Measurements from ENCODE around the gene RGS17. TPM values are rescaled to one million over a fixed set of nuclear protein-coding genes. Genes with fewer than 3 reads are reported as not detected.
"Not testable (repeated sequence)": the region's sequence is repeated elsewhere in the genome, so short reads cannot be mapped to it uniquely, and the experiment has no call there.

Gene RGS17
- polyA plus RNA-seq, 1 donor, result 2.4 TPM

DNA sequence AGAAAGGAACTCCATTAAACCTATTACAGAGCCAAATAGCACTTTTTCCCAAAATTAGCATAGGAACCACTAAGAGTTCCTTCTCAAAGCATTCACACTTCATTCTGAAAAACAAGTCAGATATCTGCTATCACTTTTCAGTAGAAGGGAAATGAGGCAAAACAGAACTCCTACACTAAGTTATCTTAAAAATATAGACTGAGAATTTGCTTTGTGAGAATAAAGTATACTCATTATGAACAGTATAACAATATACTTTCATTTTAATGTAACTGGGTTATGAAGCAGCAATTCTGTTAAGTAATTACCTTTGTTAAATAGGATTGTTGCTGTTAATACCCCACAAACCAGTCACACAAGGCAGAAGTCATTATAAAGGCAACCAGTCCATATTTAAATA lies 137.2 kb downstream of the RGS17 start:
- H3K36me3 ChIP-seq (ENCODE audit: control insufficient read depth, insufficient read depth, low read length), result peaks cover 34% of the 10 kb centered on the region

GRCh38 chr6:152993431-152993830 lies 137.7 kb downstream of the RGS17 start:
- Histone ChIP-seq H3K27ac (ENCODE audit: low read length) (no peak overlapping the region), H3K9me3 (ENCODE audit: control insufficient read depth, low read depth, low read length) (no peaks in the 10 kb centered on the region), H3K4me1 (ENCODE audit: control insufficient read depth, insufficient read depth, low read length) (no peaks in the 10 kb centered on the region), H3K27me3 (ENCODE audit: control insufficient read depth, insufficient read depth, low read length) (no peaks in the 10 kb centered on the region), H3K4me3 (ENCODE audit: low read length) (no peak overlapping the region), H3K36me3 (ENCODE audit: control insufficient read depth, insufficient read depth, low read length) (peaks cover 34% of the 10 kb centered on the region)
- DNase-seq, result no peak

More for the DNA sequence above, 137.2 kb downstream of the RGS17 start:
- Histone ChIP-seq H3K27me3 (ENCODE audit: control insufficient read depth, insufficient read depth, low read length) (no peaks in the 10 kb centered on the region), H3K9me3 (ENCODE audit: control insufficient read depth, low read depth, low read length) (no peaks in the 10 kb centered on the region), H3K4me1 (ENCODE audit: control insufficient read depth, insufficient read depth, low read length) (no peaks in the 10 kb centered on the region), H3K4me3 (ENCODE audit: low read length) (no peak overlapping the region), H3K27ac (ENCODE audit: low read length) (no peak overlapping the region)
- DNase-seq, result no peak

GRCh38 chr6:152986978-152987377 lies 144.1 kb downstream of the RGS17 start:
- no peaks in the 10 kb centered on the region for H3K27me3 ChIP-seq (ENCODE audit: control insufficient read depth, insufficient read depth, low read length)
- no peak for DNase-seq
- peaks cover 8% of the 10 kb centered on the region for H3K36me3 ChIP-seq (ENCODE audit: control insufficient read depth, insufficient read depth, low read length)
- no peaks in the 10 kb centered on the region for H3K9me3 ChIP-seq (ENCODE audit: control insufficient read depth, low read depth, low read length)
- H3K27ac ChIP-seq (ENCODE audit: low read length), result no peak overlapping the region
- H3K4me3 ChIP-seq (ENCODE audit: low read length), result no peak overlapping the region
- 80% methylated on average over 1 of the region's 2 CpGs for WGBS (ENCODE audit: insufficient coverage, low lambda C conversion rate)
- H3K4me1 ChIP-seq (ENCODE audit: control insufficient read depth, insufficient read depth, low read length), result peaks cover 5% of the 10 kb centered on the region

- not testable (repeated sequence) for H3K9me3 ChIP-seq (ENCODE audit: control insufficient read depth, low read depth, low read length); H3K27me3 ChIP-seq (ENCODE audit: control insufficient read depth, insufficient read depth, low read length); H3K36me3 ChIP-seq (ENCODE audit: control insufficient read depth, insufficient read depth, low read length); H3K27ac ChIP-seq (ENCODE audit: low read length); H3K4me1 ChIP-seq (ENCODE audit: control insufficient read depth, insufficient read depth, low read length); H3K4me3 ChIP-seq (ENCODE audit: low read length); DNase-seq
- WGBS (ENCODE audit: insufficient coverage, low lambda C conversion rate), result no CpG with 5 or more reads among the region's 11 CpGs
Observed at GRCh38 chr6:152985300-152985699, 145.8 kb downstream of the RGS17 start.

DNA sequence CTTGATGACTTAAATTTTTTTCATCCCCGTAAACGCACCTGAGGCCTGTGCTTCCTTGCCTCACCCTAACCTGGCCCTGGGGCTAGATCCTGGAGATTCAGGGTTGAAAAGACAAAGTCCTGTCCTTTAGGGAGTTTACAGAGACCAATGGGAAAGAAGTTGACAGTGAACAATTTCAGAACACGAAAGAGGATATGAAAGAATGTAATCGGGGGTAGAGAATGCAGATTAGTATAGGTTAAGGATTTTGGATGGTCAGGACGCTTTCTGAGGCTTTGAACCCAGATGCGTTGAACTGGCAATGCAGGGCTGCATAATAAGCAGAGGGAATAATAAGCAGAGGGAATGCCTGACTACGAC lies 146.6 kb downstream of the RGS17 start:
- H3K27ac ChIP-seq (ENCODE audit: low read length), result peak overlapping the region; percentile 94
- no CpG with 5 or more reads among the region's 7 CpGs for WGBS (ENCODE audit: insufficient coverage, low lambda C conversion rate)
- DNase-seq, result no peak
- H3K9me3 ChIP-seq (ENCODE audit: control insufficient read depth, low read depth, low read length), result no peaks in the 10 kb centered on the region
- H3K27me3 ChIP-seq (ENCODE audit: control insufficient read depth, insufficient read depth, low read length), result no peaks in the 10 kb centered on the region
- H3K36me3 ChIP-seq (ENCODE audit: control insufficient read depth, insufficient read depth, low read length), result no peaks in the 10 kb centered on the region
- peak overlapping the region; percentile 65 for H3K4me3 ChIP-seq (ENCODE audit: low read length)
- H3K4me1 ChIP-seq (ENCODE audit: control insufficient read depth, insufficient read depth, low read length), result peaks cover 5% of the 10 kb centered on the region

DNA sequence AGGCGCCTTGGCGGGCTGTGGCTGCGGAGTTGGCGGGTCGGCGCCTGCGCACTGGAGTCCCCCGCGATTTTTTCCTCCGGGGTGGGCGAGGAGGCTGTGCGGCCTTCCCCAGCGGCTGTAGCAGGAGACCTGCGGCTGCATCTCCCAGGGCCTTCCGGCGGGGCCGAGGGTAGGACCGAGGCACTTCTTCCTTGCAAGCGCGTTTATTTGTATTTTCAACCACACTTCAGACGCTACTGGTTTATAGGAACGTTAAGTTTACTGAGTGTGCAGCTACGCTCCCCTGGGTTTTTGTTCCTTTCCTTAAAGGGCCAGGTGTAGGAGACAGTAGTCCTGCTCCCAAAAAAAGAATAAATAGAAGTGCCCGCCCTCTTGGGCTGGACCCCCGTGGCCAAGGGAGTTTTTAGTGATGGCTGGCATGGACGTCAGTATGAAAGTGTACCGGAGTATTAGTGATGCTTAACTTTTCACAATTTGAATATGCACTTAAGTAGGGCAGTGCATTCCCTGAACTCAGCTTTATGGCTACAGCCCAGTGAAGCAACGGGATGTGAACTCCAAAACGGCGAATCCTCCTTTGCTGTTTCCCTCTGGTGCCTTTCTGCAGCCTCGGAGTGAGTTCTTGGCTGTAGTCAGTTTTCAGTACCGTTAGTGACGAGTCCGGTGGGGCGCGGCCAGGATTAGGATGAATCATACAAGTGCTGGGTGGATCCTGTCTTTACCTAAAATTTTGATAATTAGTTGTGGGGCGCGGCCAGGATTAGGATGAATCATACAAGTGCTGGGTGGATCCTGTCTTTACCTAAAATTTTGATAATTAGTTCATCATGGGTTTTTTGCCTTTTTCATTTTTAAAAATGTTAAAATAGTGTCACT lies 147.2 kb downstream of the RGS17 start:
- peaks cover 5% of the 10 kb centered on the region for H3K4me1 ChIP-seq (ENCODE audit: control insufficient read depth, insufficient read depth, low read length)
- H3K9me3 ChIP-seq (ENCODE audit: control insufficient read depth, low read depth, low read length), result no peaks in the 10 kb centered on the region
- peak overlapping the region; percentile 94 for H3K27ac ChIP-seq (ENCODE audit: low read length)
- no peaks in the 10 kb centered on the region for H3K27me3 ChIP-seq (ENCODE audit: control insufficient read depth, insufficient read depth, low read length)
- DNase-seq, result peak in 1 of 2 donors; percentile 63
- no peaks in the 10 kb centered on the region for H3K36me3 ChIP-seq (ENCODE audit: control insufficient read depth, insufficient read depth, low read length)
- WGBS (ENCODE audit: insufficient coverage, low lambda C conversion rate), result no CpG with 5 or more reads among the region's 38 CpGs
- peak overlapping the region; percentile 65 for H3K4me3 ChIP-seq (ENCODE audit: low read length)

GRCh38 chr6:152982904-152983636 lies 148.0 kb downstream of the RGS17 start, which contains the start of gene FBXO5:
TSS of gene FBXO5 (minus strand) at chr6:152983041. CDS start at chr6:152982959, 82 bp downstream.
- H3K9me3 ChIP-seq (ENCODE audit: control insufficient read depth, low read depth, low read length), result no peaks in the 10 kb centered on the region
- peak within 1 kb of the TSS; percentile 94 for H3K27ac ChIP-seq (ENCODE audit: low read length)
- H3K36me3 ChIP-seq (ENCODE audit: control insufficient read depth, insufficient read depth, low read length), result no peaks in the 10 kb centered on the region
- H3K27me3 ChIP-seq (ENCODE audit: control insufficient read depth, insufficient read depth, low read length), result no peaks in the 10 kb centered on the region
- peak within 1 kb of the TSS; percentile 65 for H3K4me3 ChIP-seq (ENCODE audit: low read length)
- DNase-seq, result peak; percentile 98 to 99
- H3K4me1 ChIP-seq (ENCODE audit: control insufficient read depth, insufficient read depth, low read length), result peaks cover 5% of the 10 kb centered on the region
- WGBS (ENCODE audit: insufficient coverage, low lambda C conversion rate), result no CpG with 5 or more reads among the region's 66 CpGs

GRCh38 chr6:152981989-152982903 lies 148.8 kb downstream of the RGS17 start:
- WGBS (ENCODE audit: insufficient coverage, low lambda C conversion rate), result 6% methylated on average over 2 of the region's 71 CpGs
- DNase-seq, result peak in 1 of 2 donors; percentile 18
- no peaks in the 10 kb centered on the region for H3K9me3 ChIP-seq (ENCODE audit: control insufficient read depth, low read depth, low read length)
- H3K27ac ChIP-seq (ENCODE audit: low read length), result no peak overlapping the region
- H3K27me3 ChIP-seq (ENCODE audit: control insufficient read depth, insufficient read depth, low read length), result no peaks in the 10 kb centered on the region
- peak overlapping the region; percentile 65 for H3K4me3 ChIP-seq (ENCODE audit: low read length)
- H3K36me3 ChIP-seq (ENCODE audit: control insufficient read depth, insufficient read depth, low read length), result no peaks in the 10 kb centered on the region
- H3K4me1 ChIP-seq (ENCODE audit: control insufficient read depth, insufficient read depth, low read length), result peaks cover 5% of the 10 kb centered on the region

DNA sequence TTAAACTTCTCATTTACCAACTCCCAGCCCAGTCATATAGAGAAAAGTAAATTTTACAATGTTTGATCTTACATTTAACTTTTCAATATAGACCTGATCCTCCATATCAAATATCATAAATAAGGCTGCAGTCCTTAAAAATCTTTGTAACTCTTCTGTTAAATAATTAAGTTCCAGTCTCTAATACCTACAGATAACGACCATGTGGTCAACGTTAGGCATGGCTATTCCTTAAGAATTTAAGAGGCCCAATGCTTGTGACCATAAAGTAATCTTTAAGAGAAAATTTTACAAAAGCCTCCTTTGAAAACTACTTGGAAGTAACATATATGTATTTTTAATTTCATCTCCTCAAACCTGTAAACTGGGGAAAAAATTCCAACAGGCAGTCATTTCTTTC lies 149.9 kb downstream of the RGS17 start:
- H3K9me3 ChIP-seq (ENCODE audit: control insufficient read depth, low read depth, low read length), result no peaks in the 10 kb centered on the region
- H3K27me3 ChIP-seq (ENCODE audit: control insufficient read depth, insufficient read depth, low read length), result no peaks in the 10 kb centered on the region
- no peak overlapping the region for H3K27ac ChIP-seq (ENCODE audit: low read length)
- no CpG with 5 or more reads among the region's 2 CpGs for WGBS (ENCODE audit: insufficient coverage, low lambda C conversion rate)
- H3K36me3 ChIP-seq (ENCODE audit: control insufficient read depth, insufficient read depth, low read length), result no peaks in the 10 kb centered on the region
- peaks cover 5% of the 10 kb centered on the region for H3K4me1 ChIP-seq (ENCODE audit: control insufficient read depth, insufficient read depth, low read length)
- DNase-seq, result no peak
- H3K4me3 ChIP-seq (ENCODE audit: low read length), result no peak overlapping the region

GRCh38 chr6:152980656-152981055 lies 150.4 kb downstream of the RGS17 start:
- no peaks in the 10 kb centered on the region for H3K27me3 ChIP-seq (ENCODE audit: control insufficient read depth, insufficient read depth, low read length)
- no peaks in the 10 kb centered on the region for H3K9me3 ChIP-seq (ENCODE audit: control insufficient read depth, low read depth, low read length)
- H3K4me3 ChIP-seq (ENCODE audit: low read length), result no peak overlapping the region
- peaks cover 5% of the 10 kb centered on the region for H3K4me1 ChIP-seq (ENCODE audit: control insufficient read depth, insufficient read depth, low read length)
- 0% methylated on average over 1 of the region's 1 CpG for WGBS (ENCODE audit: insufficient coverage, low lambda C conversion rate)
- no peak overlapping the region for H3K27ac ChIP-seq (ENCODE audit: low read length)
- no peaks in the 10 kb centered on the region for H3K36me3 ChIP-seq (ENCODE audit: control insufficient read depth, insufficient read depth, low read length)
- no peak for DNase-seq
